ENCODE results near the gene TEX11.

The TEX11 gene

GRCh38 chrX:70500826-70501225, 407.7 kb downstream of the TEX11 start:
- Histone ChIP-seq H3K4me1 (ENCODE audit: low read length) (0 out of 2 replicates have a peak, but pooled peaks cover 2% of the 10 kb centered on the region), H3K4me2 (ENCODE audit: low read depth, low read length) (no peak overlapping the region), H3F3A (ENCODE audit: insufficient read depth, low read length) (no peaks in the 10 kb centered on the region), H3K9me3 (replicated peaks; ENCODE audit: insufficient read depth, low read length) (no peaks in the 10 kb centered on the region), H4K20me1 (ENCODE audit: insufficient read depth, low read length) (no peaks in the 10 kb centered on the region), H2AFZ (ENCODE audit: low read length) (no peak overlapping the region), H3K27ac (ENCODE audit: low read length) (no peak overlapping the region), H3K9me2 (replicated peaks; ENCODE audit: insufficient read depth, low read length) (no peaks in the 10 kb centered on the region), H3K36me3 (replicated peaks; ENCODE audit: insufficient read depth, low read length) (no peaks in the 10 kb centered on the region; the same call in 1 of the 2 replicates), H3K79me2 (ENCODE audit: low read length) (no peaks in the 10 kb centered on the region), H3K9ac (ENCODE audit: low read length) (no peak overlapping the region), H3K4me3 (ENCODE audit: low read length) (no peak overlapping the region), H3K27me3 (replicated peaks; ENCODE audit: insufficient read depth, low read length) (no peaks in the 10 kb centered on the region)
- TF ChIP-seq EZH2phosphoT487 (IDR thresholded peaks at IDR 0.05; ENCODE audit: low read length), result no peak
- TF ChIP-seq EZH2 (optimal IDR thresholded peaks at IDR 0.05; ENCODE audit: low read depth, low read length), result no peak
- no peak for TF ChIP-seq CTCF (IDR thresholded peaks at IDR 0.05; ENCODE audit: low read length)
- DNase-seq, result no peak

- Histone ChIP-seq H4K20me1 (ENCODE audit: insufficient read depth, low read length) (no peaks in the 10 kb centered on the region), H2AFZ (ENCODE audit: low read length) (no peak overlapping the region), H3K9me2 (replicated peaks; ENCODE audit: insufficient read depth, low read length) (no peaks in the 10 kb centered on the region), H3K9ac (ENCODE audit: low read length) (no peak overlapping the region), H3K4me1 (ENCODE audit: low read length) (0 out of 2 replicates have a peak, but pooled peaks cover 2% of the 10 kb centered on the region), H3K27me3 (replicated peaks; ENCODE audit: insufficient read depth, low read length) (no peaks in the 10 kb centered on the region), H3K27ac (ENCODE audit: low read length) (no peak overlapping the region), H3K4me3 (ENCODE audit: low read length) (no peak overlapping the region), H3K9me3 (replicated peaks; ENCODE audit: insufficient read depth, low read length) (no peaks in the 10 kb centered on the region), H3F3A (ENCODE audit: insufficient read depth, low read length) (no peaks in the 10 kb centered on the region), H3K36me3 (replicated peaks; ENCODE audit: insufficient read depth, low read length) (no peaks in the 10 kb centered on the region; the same call in 1 of the 2 replicates), H3K4me2 (ENCODE audit: low read depth, low read length) (no peak overlapping the region), H3K79me2 (ENCODE audit: low read length) (no peaks in the 10 kb centered on the region)
- no peak for TF ChIP-seq EZH2 (optimal IDR thresholded peaks at IDR 0.05; ENCODE audit: low read depth, low read length)
- TF ChIP-seq CTCF (IDR thresholded peaks at IDR 0.05; ENCODE audit: low read length), result no peak
- no peak for TF ChIP-seq EZH2phosphoT487 (IDR thresholded peaks at IDR 0.05; ENCODE audit: low read length)
- DNase-seq, result peak; percentile 49
Observed at GRCh38 chrX:70498129-70498528, 410.4 kb downstream of the TEX11 start.

- Histone ChIP-seq H3K36me3 (replicated peaks; ENCODE audit: insufficient read depth, low read length) (no peaks in the 10 kb centered on the region; the same call in 1 of the 2 replicates), H3K4me2 (ENCODE audit: low read depth, low read length) (no peak overlapping the region), H4K20me1 (ENCODE audit: insufficient read depth, low read length) (no peaks in the 10 kb centered on the region), H3F3A (ENCODE audit: insufficient read depth, low read length) (no peaks in the 10 kb centered on the region), H2AFZ (ENCODE audit: low read length) (no peak overlapping the region), H3K9me3 (replicated peaks; ENCODE audit: insufficient read depth, low read length) (no peaks in the 10 kb centered on the region), H3K9ac (ENCODE audit: low read length) (no peak overlapping the region), H3K79me2 (ENCODE audit: low read length) (no peaks in the 10 kb centered on the region), H3K4me3 (ENCODE audit: low read length) (no peak overlapping the region), H3K9me2 (replicated peaks; ENCODE audit: insufficient read depth, low read length) (no peaks in the 10 kb centered on the region), H3K27me3 (replicated peaks; ENCODE audit: insufficient read depth, low read length) (no peaks in the 10 kb centered on the region), H3K27ac (ENCODE audit: low read length) (no peak overlapping the region), H3K4me1 (ENCODE audit: low read length) (0 out of 2 replicates have a peak, but pooled peaks cover 2% of the 10 kb centered on the region)
- DNase-seq, result no peak
- TF ChIP-seq CTCF (IDR thresholded peaks at IDR 0.05; ENCODE audit: low read length) (no peak), EZH2 (optimal IDR thresholded peaks at IDR 0.05; ENCODE audit: low read depth, low read length) (no peak), EZH2phosphoT487 (IDR thresholded peaks at IDR 0.05; ENCODE audit: low read length) (no peak)
Observed at GRCh38 chrX:70497026-70497425, 411.5 kb downstream of the TEX11 start.

Data from MM.1S (cell line).